H1 (cell line): ENCODE data around the gene NRL. TPM values are rescaled to one million over a fixed set of nuclear protein-coding genes. Genes with fewer than 3 reads are reported as not detected.

ENCODE experiments used
- CTCF ChIA-PET: fragments of 300-600 bp; sonication (Branson Sonifier 250); formaldehyde crosslinking; loops from one replicate; lab custom pipeline; 2021; ENCODE audit not compliant: partially characterized antibody; lab: Charles Lee
- POLR2A ChIA-PET: fragments of 300-600 bp; sonication (Branson Sonifier 250); formaldehyde crosslinking; loops from one replicate; lab custom pipeline; 2021; ENCODE audit warnings: inconsistent platforms; ENCODE audit not compliant: partially characterized antibody; lab: Charles Lee
- DNase-seq, 2 experiments: peaks; one replicate each; pipeline versions ENCODE4 v3.0.0 to v3.0.0-alpha.2; 2010 to 2022; ENCODE audit warnings: low spot score in 2 of 2, low read depth in 1 of 2, mixed read lengths in 1 of 2
- FAIRE-seq: peaks from 2 replicates; lab custom pipeline; 2011; peaks lifted over from hg19 to GRCh38; lab: Jason Lieb, UNC
- H2AFZ ChIP-seq: 2 replicates; pipeline ENCODE4 v1.8.1; 2012; ENCODE audit warnings: low read length, inconsistent platforms
- H2AK5ac ChIP-seq: 2 replicates; pipeline ENCODE4 v1.6.1; 2013; ENCODE audit warnings: low read depth, low read length
- H2BK120ac ChIP-seq: replicated peaks from 2 replicates; pipeline ENCODE3; 2013; ENCODE audit warnings: low read depth, low read length, inconsistent platforms
- H2BK12ac ChIP-seq: 2 replicates; pipeline ENCODE4 v1.6.1; 2013; ENCODE audit warnings: low read depth, low read length
- H2BK15ac ChIP-seq: 2 replicates; pipeline ENCODE4 v1.6.1; 2013; ENCODE audit warnings: low read length
- H2BK20ac ChIP-seq: 2 replicates; pipeline ENCODE4 v1.6.1; 2013; ENCODE audit warnings: low read length
- H2BK5ac ChIP-seq: 2 replicates; pipeline ENCODE4 v1.6.1; 2013; ENCODE audit warnings: low read depth, low read length
- H3K14ac ChIP-seq: 2 replicates; pipeline ENCODE4 v1.6.1; 2013; ENCODE audit warnings: inconsistent platforms; ENCODE audit not compliant: insufficient read length
- H3K18ac ChIP-seq: 2 replicates; pipeline ENCODE4 v1.6.1; 2013; ENCODE audit warnings: low read length; ENCODE audit errors: extremely low read depth
- H3K23ac ChIP-seq: 2 replicates; pipeline ENCODE4 v1.6.1; 2013; ENCODE audit warnings: inconsistent platforms; ENCODE audit not compliant: insufficient read length
- H3K23me2 ChIP-seq: 2 replicates; pipeline ENCODE4 v1.6.1; 2013; ENCODE audit warnings: low read depth, low read length
- H3K27ac ChIP-seq: 2 replicates; pipeline ENCODE4 v1.6.1; 2011; ENCODE audit warnings: low read depth, low read length, inconsistent platforms
- H3K27me3 ChIP-seq, 4 experiments: replicated peaks in 1 of 4; 1 replicate in 1 of 4; 2 replicates in 3 of 4; pipeline versions ENCODE4 v1.6.1 to v1.8.1; 2011 to 2013; ENCODE audit warnings: low read length in 3 of 4, mild to moderate bottlenecking in 3 of 4, inconsistent platforms in 2 of 4, mixed read lengths in 2 of 4, moderate library complexity in 1 of 4; ENCODE audit not compliant: control insufficient read depth in 3 of 4, insufficient read depth in 3 of 4; ENCODE audit errors: extremely low read depth in 1 of 4
- H3K36me3 ChIP-seq, 4 experiments: 2 replicates each; pipeline versions ENCODE4 v1.6.1 to v1.8.1; 2011 to 2013; ENCODE audit warnings: mild to moderate bottlenecking in 4 of 4, low read length in 3 of 4, moderate library complexity in 2 of 4, control low read depth in 1 of 4, inconsistent platforms in 1 of 4; ENCODE audit not compliant: insufficient read depth in 4 of 4, control insufficient read depth in 2 of 4
- H3K4ac ChIP-seq: replicated peaks from 2 replicates; pipeline ENCODE3; 2013; ENCODE audit warnings: low read length, low read depth, mixed read lengths, inconsistent platforms; ENCODE audit not compliant: insufficient read length
- H3K4me1 ChIP-seq, 4 experiments: replicated peaks in 1 of 4; 1 replicate in 1 of 4; 2 replicates in 3 of 4; pipeline versions ENCODE4 v1.6.1 to v1.8.1; 2011 to 2013; ENCODE audit warnings: low read length in 3 of 4, inconsistent platforms in 2 of 4, mixed read lengths in 1 of 4; ENCODE audit not compliant: insufficient read depth in 4 of 4, control insufficient read depth in 3 of 4
- H3K4me2 ChIP-seq, 2 experiments: 2 replicates each; pipeline versions ENCODE4 v1.6.1 to v1.8.1; 2011 to 2013; ENCODE audit warnings: low read depth in 2 of 2, low read length in 2 of 2, control low read depth in 1 of 2, inconsistent platforms in 1 of 2, mild to moderate bottlenecking in 1 of 2; ENCODE audit not compliant: insufficient read depth in 1 of 2
- H3K4me3 ChIP-seq, 4 experiments: fragments of 200-600, 300-600 bp in 1 of 4; sonication (generic), shearing (Covaris generic), sonication (Bioruptor Twin) in 1 of 4; 2 replicates each; pipeline versions ENCODE4 v1.5.1 to v1.8.1; 2011 to 2016; ENCODE audit warnings: low read length in 4 of 4, low read depth in 3 of 4, control low read depth in 2 of 4, inconsistent platforms in 2 of 4, mild to moderate bottlenecking in 2 of 4, mixed read lengths in 1 of 4, moderate library complexity in 1 of 4; ENCODE audit not compliant: insufficient read depth in 2 of 4; ENCODE audit errors: extremely low read depth in 1 of 4
- H3K56ac ChIP-seq: replicated peaks from 2 replicates; pipeline ENCODE3; 2013; ENCODE audit warnings: low read depth, mild to moderate bottlenecking, mixed read lengths, low read length, inconsistent platforms; ENCODE audit not compliant: insufficient read length
- H3K79me1 ChIP-seq: 2 replicates; pipeline ENCODE4 v1.6.1; 2013; ENCODE audit warnings: low read depth, low read length, control low read depth
- H3K79me2 ChIP-seq, 2 experiments: 2 replicates each; pipeline versions ENCODE4 v1.6.1 to v1.8.1; 2012 to 2013; ENCODE audit warnings: low read length in 2 of 2, mild to moderate bottlenecking in 2 of 2, inconsistent platforms in 1 of 2; ENCODE audit not compliant: insufficient read depth in 2 of 2, control insufficient read depth in 1 of 2
- H3K9ac ChIP-seq, 4 experiments: replicated peaks in 1 of 4; 1 replicate in 1 of 4; 2 replicates in 3 of 4; pipeline versions ENCODE4 v1.6.1 to v1.8.1; 2011 to 2013; ENCODE audit warnings: low read depth in 3 of 4, low read length in 3 of 4, control low read depth in 2 of 4, mild to moderate bottlenecking in 2 of 4, moderate library complexity in 2 of 4, inconsistent platforms in 1 of 4; ENCODE audit errors: extremely low read depth in 1 of 4
- H3K9me3 ChIP-seq, 2 experiments: 2 replicates each; pipeline versions ENCODE4 v1.6.1 to v1.8.1; 2012 to 2013; ENCODE audit warnings: mild to moderate bottlenecking in 2 of 2, moderate library complexity in 2 of 2, control low read depth in 1 of 2, inconsistent platforms in 1 of 2, low read depth in 1 of 2, low read length in 1 of 2, mixed read lengths in 1 of 2; ENCODE audit not compliant: insufficient read depth in 2 of 2
- H4K20me1 ChIP-seq, 2 experiments: replicated peaks in 1 of 2; 2 replicates each; pipeline versions ENCODE3 to v1.8.1; 2011 to 2013; ENCODE audit warnings: inconsistent platforms in 2 of 2, low read length in 2 of 2, mild to moderate bottlenecking in 1 of 2; ENCODE audit not compliant: insufficient read depth in 2 of 2, control insufficient read depth in 1 of 2
- H4K5ac ChIP-seq: 2 replicates; pipeline ENCODE4 v1.6.1; 2013; ENCODE audit warnings: low read length, low read depth, mixed read lengths, inconsistent platforms; ENCODE audit not compliant: insufficient read length
- H4K8ac ChIP-seq: 2 replicates; pipeline ENCODE4 v1.8.0; 2013; ENCODE audit warnings: mild to moderate bottlenecking, moderate library complexity, low read length, inconsistent platforms; ENCODE audit not compliant: insufficient read depth; ENCODE audit errors: extremely low read depth
- H4K91ac ChIP-seq: replicated peaks from 2 replicates; pipeline ENCODE3; 2013; ENCODE audit warnings: low read length, mixed read lengths, inconsistent platforms; ENCODE audit not compliant: insufficient read length
- EGR1 ChIP-seq: IDR thresholded peaks from 2 replicates; pipeline ENCODE4 v1.6.1; 2011; ENCODE audit warnings: low read depth, low read length, borderline replicate concordance
- GTF2F1 ChIP-seq: IDR thresholded peaks from 2 replicates; pipeline ENCODE4 v1.6.1; 2012; ENCODE audit warnings: low read depth, low read length, improper control_type of control experiment, borderline replicate concordance
- KDM4A ChIP-seq: IDR thresholded peaks from one replicate; pipeline ENCODE4 v1.7.1; 2012; ENCODE audit warnings: low read depth, mild to moderate bottlenecking, moderate library complexity, low read length, inconsistent platforms; ENCODE audit not compliant: severe bottlenecking
- NRF1 ChIP-seq: IDR thresholded peaks from 2 replicates; pipeline ENCODE4 v1.6.1; 2011; ENCODE audit warnings: mild to moderate bottlenecking, low read depth, low read length, improper control_type of control experiment
- POLR2AphosphoS5 ChIP-seq: IDR thresholded peaks from 2 replicates; pipeline ENCODE4 v1.6.1; 2011; ENCODE audit warnings: low read depth, low read length
- POU5F1 ChIP-seq: IDR thresholded peaks from 2 replicates; pipeline ENCODE4 v1.6.1; 2011; ENCODE audit warnings: low read depth, mild to moderate bottlenecking, low read length, moderate library complexity
- RAD21 ChIP-seq, 2 experiments: IDR thresholded peaks in 1 of 2; conservative IDR thresholded peaks in 1 of 2; 2 replicates each; pipeline ENCODE4 v1.6.1; 2011; ENCODE audit warnings: low read depth in 2 of 2, low read length in 2 of 2, improper control_type of control experiment in 1 of 2, inconsistent platforms in 1 of 2, mild to moderate bottlenecking in 1 of 2, moderate library complexity in 1 of 2
- RBBP5 ChIP-seq: IDR thresholded peaks from 2 replicates; pipeline ENCODE4 v1.7.1; 2012; ENCODE audit warnings: low read depth, mild to moderate bottlenecking, inconsistent platforms, low read length, moderate library complexity, borderline replicate concordance
- SIN3A ChIP-seq, 2 experiments: IDR thresholded peaks in 1 of 2; conservative IDR thresholded peaks in 1 of 2; 2 replicates each; pipeline ENCODE4 v1.6.1; 2011 to 2012; ENCODE audit warnings: low read length in 2 of 2, improper control_type of control experiment in 1 of 2, low read depth in 1 of 2, mild to moderate bottlenecking in 1 of 2
- TEAD4 ChIP-seq: IDR thresholded peaks from 2 replicates; pipeline ENCODE4 v1.6.1; 2012; ENCODE audit warnings: low read depth, low read length, inconsistent platforms, mixed read lengths
- YY1 ChIP-seq: IDR thresholded peaks from 2 replicates; pipeline ENCODE4 v1.6.1; 2011; ENCODE audit warnings: low read depth, mild to moderate bottlenecking, low read length
- ZNF274 ChIP-seq: IDR thresholded peaks from 2 replicates; pipeline ENCODE4 v1.7.0; 2012; ENCODE audit warnings: low read length, borderline replicate concordance; ENCODE audit errors: extremely low read depth
- WGBS, 2 experiments: shearing (Covaris generic) in 1 of 2; methylation state at CpG; one replicate each; pipeline versions ENCODE4 v1.1.6 to v1.1.7; 2013 to 2015; ENCODE audit warnings: low lambda C conversion rate in 2 of 2, mixed read lengths in 2 of 2, inconsistent platforms in 1 of 2, low coverage in 1 of 2, missing lambda C conversion rate in 1 of 2; ENCODE audit not compliant: insufficient replicate concordance in 2 of 2, insufficient coverage in 1 of 2, insufficient read length in 1 of 2; ENCODE audit errors: extremely low coverage in 1 of 2, missing lambda C conversion rate in 1 of 2; 5-methylcytosine and 5-hydroxymethylcytosine counted together
- polyA plus RNA-seq, 7 experiments: library from polyadenylated mRNA; depleted of rRNA in 3 of 7; stranded (reverse) in 5 of 7; unstranded in 2 of 7; fragments of >200 nt in 5 of 7; fragments of 200-250 nt in 2 of 7; gene quantifications; 1 replicate in 5 of 7; 2 replicates in 1 of 7; 4 replicates in 1 of 7; pipeline versions ENCODE4 v1.2.1 to v1.2.3, GENCODE V29; 2011 to 2013; ENCODE audit warnings: missing spikeins in 2 of 7, mixed read lengths in 2 of 7
- total RNA-seq: library from RNA; stranded (reverse); fragmentation: NEBNext Ultra II Directional; extraction: Animal tissue kit (Norgen Biotek cat#: 25700); gene quantifications from 2 replicates; pipeline ENCODE4 v1.2.1, GENCODE V29; 2021
- TF ChIP-seq, protein P1 (sequence below): IDR thresholded peaks from 2 replicates; pipeline ENCODE4 v1.6.1; 2012; ENCODE audit warnings: inconsistent platforms

NRL gene
- total and polyA plus RNA-seq, 2 of the 8 experiments (the other 6 are each of a cell fraction or from before 2014, with no cell fraction given): 1.1 to 2.2 TPM

DNA sequence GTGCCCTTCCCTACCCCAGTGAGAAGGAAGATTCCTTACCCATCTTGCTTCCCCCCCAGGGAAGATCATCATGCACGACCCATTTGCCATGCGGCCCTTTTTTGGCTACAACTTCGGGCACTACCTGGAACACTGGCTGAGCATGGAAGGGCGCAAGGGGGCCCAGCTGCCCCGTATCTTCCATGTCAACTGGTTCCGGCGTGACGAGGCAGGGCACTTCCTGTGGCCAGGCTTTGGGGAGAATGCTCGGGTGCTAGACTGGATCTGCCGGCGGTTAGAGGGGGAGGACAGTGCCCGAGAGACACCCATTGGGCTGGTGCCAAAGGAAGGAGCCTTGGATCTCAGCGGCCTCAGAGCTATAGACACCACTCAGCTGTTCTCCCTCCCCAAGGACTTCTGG lies 11.3 kb downstream of the NRL start:
- Histone ChIP-seq H2BK5ac (no peak overlapping the region), H3K27me3 (no peaks in the 10 kb centered on the region), H2BK20ac (no peak overlapping the region), H3K27ac (no peak overlapping the region), H4K8ac (no peak overlapping the region), H3K4me2 (no peak overlapping the region), H3K79me1 (no peaks in the 10 kb centered on the region), H2BK12ac (no peak overlapping the region), H3K9me3 (peaks cover 7% of the 10 kb centered on the region in 2 experiments; a peak in 3 of 4 replicates), H3K36me3 (peaks cover 5 to 62% (median 40%) of the 10 kb centered on the region in 4 experiments; a peak in 7 of 8 replicates), H2BK120ac (no peak overlapping the region), H4K20me1 (peaks cover 3 to 4% of the 10 kb centered on the region in 2 experiments), H3K14ac (no peak overlapping the region), H4K5ac (no peak overlapping the region), H2BK15ac (no peak overlapping the region), H3K56ac (no peak overlapping the region), H3K4me3 (no peak overlapping the region), H3K18ac (no peak overlapping the region), H3K4me1 (no peaks in the 10 kb centered on the region), H3K4ac (no peak overlapping the region), H3K79me2 (no peaks in the 10 kb centered on the region), H3K9ac (no peak overlapping the region), H3K23me2 (no peaks in the 10 kb centered on the region), H2AFZ (no peak overlapping the region), H2AK5ac (no peak overlapping the region), H4K91ac (no peak overlapping the region), H3K23ac (no peak overlapping the region)
- WGBS, 2 experiments: 97% methylated on average over 10 of the region's 13 CpGs; no CpG with 5 or more reads in 1 of the 2 experiments
- FAIRE-seq (no peak), DNase-seq (no peak)
- ChIA-PET CTCF (interaction anchor here (1.0 to 12.2 kb wide), 5 partner anchors 9 to 57 kb away, joined by 3 to 160 read pairs (median 6); partner anchors contain the start of genes IRF9 and PCK2), POLR2A (interaction anchor here (0.6 to 23.9 kb wide), 11 partner anchors 7 to 589 kb away, joined by 3 to 626 read pairs (median 17); partner anchors contain the start of genes CPNE6, DCAF11, EMC9 and IRF9)
- TF ChIP-seq GTF2F1: no peak
- TF ChIP-seq TEAD4: no peak
- no peak for TF ChIP-seq KDM4A
- TF ChIP-seq YY1: no peak
- no peak for TF ChIP-seq ZNF274
- TF ChIP-seq SIN3A (conservative IDR thresholded peaks at IDR 0.05 in 1 of 2, IDR thresholded peaks at IDR 0.05 in 1 of 2; ENCODE audit: low read depth in 1 of 2, low read length in 2 of 2): no peak
- no peak for TF ChIP-seq RBBP5
- TF ChIP-seq NRF1: no peak
- TF ChIP-seq EGR1: no peak
- TF ChIP-seq, protein P1, sequence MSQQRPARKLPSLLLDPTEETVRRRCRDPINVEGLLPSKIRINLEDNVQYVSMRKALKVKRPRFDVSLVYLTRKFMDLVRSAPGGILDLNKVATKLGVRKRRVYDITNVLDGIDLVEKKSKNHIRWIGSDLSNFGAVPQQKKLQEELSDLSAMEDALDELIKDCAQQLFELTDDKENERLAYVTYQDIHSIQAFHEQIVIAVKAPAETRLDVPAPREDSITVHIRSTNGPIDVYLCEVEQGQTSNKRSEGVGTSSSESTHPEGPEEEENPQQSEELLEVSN: no peak
- TF ChIP-seq POLR2AphosphoS5: no peak
- no peak for TF ChIP-seq POU5F1
- TF ChIP-seq RAD21 (IDR thresholded peaks at IDR 0.05 in 1 of 2, conservative IDR thresholded peaks at IDR 0.05 in 1 of 2; ENCODE audit: low read depth in 2 of 2, low read length in 2 of 2): no peak
